ENCODE measurements around the gene TIGAR.

The TIGAR gene

GRCh38 chr12:4375449-4375848, 54.4 kb downstream of the TIGAR start:
- no peak for DNase-seq (ENCODE audit: low read depth in 2 of 2, low spot score in 1 of 2)

- DNase-seq (ENCODE audit: low read depth in 2 of 2, low spot score in 1 of 2) = no peak
Observed at GRCh38 chr12:4378772-4379171, 57.8 kb downstream of the TIGAR start.

GRCh38 chr12:4379405-4379804, 58.4 kb downstream of the TIGAR start, which contains the start of gene FGF23:
FGF23 (minus strand) TSS chr12:4379712; CDS start chr12:4379582, 130 bp downstream.
- DNase-seq (ENCODE audit: low read depth in 2 of 2, low spot score in 1 of 2) = no peak

GRCh38 chr12:4380332-4380731, 59.3 kb downstream of the TIGAR start:
- no peak for DNase-seq (ENCODE audit: low read depth in 2 of 2, low spot score in 1 of 2)

GRCh38 chr12:4383304-4383865, 62.4 kb downstream of the TIGAR start:
- DNase-seq (ENCODE audit: low read depth in 2 of 2, low spot score in 1 of 2) = no peak

- DNase-seq (ENCODE audit: low read depth in 2 of 2, low spot score in 1 of 2) = no peak
Observed at GRCh38 chr12:4386801-4387200, 65.8 kb downstream of the TIGAR start.

- DNase-seq (ENCODE audit: low read depth in 2 of 2, low spot score in 1 of 2) = no peak
Observed at GRCh38 chr12:4387607-4388006, 66.6 kb downstream of the TIGAR start.

- DNase-seq (ENCODE audit: low read depth in 2 of 2, low spot score in 1 of 2) = no peak
Observed at GRCh38 chr12:4388032-4388431, 67.0 kb downstream of the TIGAR start.

- no peak for DNase-seq (ENCODE audit: low read depth in 2 of 2, low spot score in 1 of 2)
Observed at GRCh38 chr12:4388662-4389061, 67.6 kb downstream of the TIGAR start.

GRCh38 chr12:4392223-4392742, 71.3 kb downstream of the TIGAR start:
- no peak for DNase-seq (ENCODE audit: low read depth in 2 of 2, low spot score in 1 of 2)

- no peak for DNase-seq (ENCODE audit: low read depth in 2 of 2, low spot score in 1 of 2)
Observed at GRCh38 chr12:4393211-4393610, 72.2 kb downstream of the TIGAR start.

- DNase-seq (ENCODE audit: low read depth in 2 of 2, low spot score in 1 of 2) = no peak
Observed at GRCh38 chr12:4395818-4396217, 74.8 kb downstream of the TIGAR start.

- no peak for DNase-seq (ENCODE audit: low read depth in 2 of 2, low spot score in 1 of 2)
Observed at GRCh38 chr12:4401117-4401516, 80.1 kb downstream of the TIGAR start.

GRCh38 chr12:4402996-4403395, 82.0 kb downstream of the TIGAR start:
- no peak for DNase-seq (ENCODE audit: low read depth in 2 of 2, low spot score in 1 of 2)

Measured in stimulated activated CD8-positive, alpha-beta memory T cell treated with anti-CD3 and anti-CD28 coated beads, Interleukin-4, amount 100 ng/mL, for 1 hour (primary cell).